ENCODE data around the gene PRKCQ. TPM values are rescaled to one million over a fixed set of nuclear protein-coding genes. Genes with fewer than 3 reads are reported as not detected.

Gene PRKCQ
- total and polyA plus RNA-seq, 3 experiments from 2014 or later: 44.1 to 55.3 (median 46.7) TPM

- Mint-ChIP-seq H3K27me3 (no peaks in the 10 kb centered on the region), H3K4me1 (peaks cover 20 to 27% (median 25%) of the 10 kb centered on the region in 3 donors), H3K36me3 (peaks cover 5 to 16% (median 9%) of the 10 kb centered on the region in 3 donors), H3K27ac (no peak overlapping the region), H3K9me3 (peaks cover 0 to 7% (median 3%) of the 10 kb centered on the region in 5 donors), H3K4me3 (no peak overlapping the region)
- POLR2A ChIA-PET: no interaction called here
- no peak for DNase-seq
- H3K27me3 ChIP-seq (ENCODE audit: insufficient read depth, low read length, poor library complexity, severe bottlenecking): no peaks in the 10 kb centered on the region
- no peaks in the 10 kb centered on the region for H3K9me3 ChIP-seq (ENCODE audit: low read length)
- CTCF ChIA-PET: no interaction called here
- H3K36me3 ChIP-seq (ENCODE audit: insufficient read depth, low read length): no peaks in the 10 kb centered on the region
- peaks cover 19% of the 10 kb centered on the region for H3K4me1 ChIP-seq (ENCODE audit: insufficient read depth, low read length)
- H3K27ac ChIP-seq (ENCODE audit: low read depth, low read length): no peak overlapping the region
- no peak overlapping the region for H3K4me3 ChIP-seq (ENCODE audit: low read length)
Observed at GRCh38 chr10:6615971-6616370, 35.9 kb upstream of the PRKCQ start.

GRCh38 chr10:6612371-6612770 is 32.3 kb upstream of the PRKCQ start:
- peaks cover 7% of the 10 kb centered on the region for H3K36me3 ChIP-seq (ENCODE audit: insufficient read depth, low read length)
- no peaks in the 10 kb centered on the region for H3K9me3 ChIP-seq (ENCODE audit: low read length)
- ChIA-PET CTCF (no interaction called here), POLR2A (no interaction called here)
- no peaks in the 10 kb centered on the region for H3K27me3 ChIP-seq (ENCODE audit: insufficient read depth, low read length, poor library complexity, severe bottlenecking)
- H3K27ac ChIP-seq (ENCODE audit: low read depth, low read length): no peak overlapping the region
- H3K4me1 Mint-ChIP-seq: peaks cover 43 to 57% (median 47%) of the 10 kb centered on the region in 3 donors
- peaks cover 23% of the 10 kb centered on the region for H3K4me1 ChIP-seq (ENCODE audit: insufficient read depth, low read length)
- no peak overlapping the region for H3K4me3 ChIP-seq (ENCODE audit: low read length)
- DNase-seq: peak in 2 of 5 donors; percentile 15 to 59
- H3K36me3 Mint-ChIP-seq: peaks cover 16 to 22% (median 20%) of the 10 kb centered on the region in 3 donors
- H3K27me3 Mint-ChIP-seq: no peaks in the 10 kb centered on the region
- H3K4me3 Mint-ChIP-seq: peak overlapping the region in 4 of 7 donors; percentile 17 to 33 (median 24)
- H3K27ac Mint-ChIP-seq: peak overlapping the region in 5 of 8 donors; percentile 34 to 89 (median 49)
- peaks cover 0 to 10% (median 3%) of the 10 kb centered on the region in 5 donors for H3K9me3 Mint-ChIP-seq

GRCh38 chr10:6610647-6611046 is 30.6 kb upstream of the PRKCQ start:
- H3K4me3 ChIP-seq (ENCODE audit: low read length): no peak overlapping the region
- peaks cover 18 to 24% (median 20%) of the 10 kb centered on the region in 3 donors for H3K36me3 Mint-ChIP-seq
- POLR2A ChIA-PET: no interaction called here
- peaks cover 55 to 72% (median 60%) of the 10 kb centered on the region in 3 donors for H3K4me1 Mint-ChIP-seq
- peaks cover 0 to 10% (median 3%) of the 10 kb centered on the region in 5 donors for H3K9me3 Mint-ChIP-seq
- H3K27ac Mint-ChIP-seq: peak overlapping the region in 6 of 8 donors; percentile 1 to 86 (median 39)
- H3K36me3 ChIP-seq (ENCODE audit: insufficient read depth, low read length): peaks cover 7% of the 10 kb centered on the region
- H3K4me3 Mint-ChIP-seq: peak overlapping the region in 2 of 7 donors; percentile 1 to 3
- H3K27me3 Mint-ChIP-seq: no peaks in the 10 kb centered on the region
- no peaks in the 10 kb centered on the region for H3K9me3 ChIP-seq (ENCODE audit: low read length)
- CTCF ChIA-PET: interaction anchor here (0.8 to 1.5 kb wide), 2 partner anchors 9 to 29 kb away, joined by 4 to 8 read pairs; no protein-coding TSS in a partner anchor
- DNase-seq: no peak
- H3K27ac ChIP-seq (ENCODE audit: low read depth, low read length): no peak overlapping the region
- H3K27me3 ChIP-seq (ENCODE audit: insufficient read depth, low read length, poor library complexity, severe bottlenecking): no peaks in the 10 kb centered on the region
- H3K4me1 ChIP-seq (ENCODE audit: insufficient read depth, low read length): peaks cover 32% of the 10 kb centered on the region

GRCh38 chr10:6609625-6610024 is 29.5 kb upstream of the PRKCQ start:
- DNase-seq: no peak
- Mint-ChIP-seq H3K27ac (peak overlapping the region in 5 of 8 donors; percentile 14 to 86 (median 43)), H3K27me3 (no peaks in the 10 kb centered on the region), H3K4me3 (no peak overlapping the region), H3K9me3 (peaks cover 0 to 10% (median 3%) of the 10 kb centered on the region in 5 donors), H3K36me3 (peaks cover 21 to 26% (median 25%) of the 10 kb centered on the region in 3 donors), H3K4me1 (peaks cover 61 to 72% (median 62%) of the 10 kb centered on the region in 3 donors)
- POLR2A ChIA-PET: no interaction called here
- CTCF ChIA-PET: interaction anchor here (0.7 kb wide), 1 partner anchor 93 kb away, joined by 3 read pairs; no protein-coding TSS in a partner anchor
- Histone ChIP-seq H3K4me1 (ENCODE audit: insufficient read depth, low read length) (peaks cover 32% of the 10 kb centered on the region), H3K27ac (ENCODE audit: low read depth, low read length) (no peak overlapping the region), H3K4me3 (ENCODE audit: low read length) (no peak overlapping the region), H3K27me3 (ENCODE audit: insufficient read depth, low read length, poor library complexity, severe bottlenecking) (no peaks in the 10 kb centered on the region), H3K36me3 (ENCODE audit: insufficient read depth, low read length) (peaks cover 7% of the 10 kb centered on the region), H3K9me3 (ENCODE audit: low read length) (no peaks in the 10 kb centered on the region)

- H3K27me3 ChIP-seq (ENCODE audit: insufficient read depth, low read length, poor library complexity, severe bottlenecking): no peaks in the 10 kb centered on the region
- H3K4me3 Mint-ChIP-seq: peak overlapping the region in 1 of 7 donors; percentile 6
- H3K4me1 Mint-ChIP-seq: peaks cover 55 to 63% (median 58%) of the 10 kb centered on the region in 3 donors
- no peak overlapping the region for H3K27ac ChIP-seq (ENCODE audit: low read depth, low read length)
- peaks cover 16 to 36% (median 22%) of the 10 kb centered on the region in 3 donors for H3K36me3 Mint-ChIP-seq
- DNase-seq: no peak
- no peaks in the 10 kb centered on the region for H3K27me3 Mint-ChIP-seq
- H3K4me3 ChIP-seq (ENCODE audit: low read length): no peak overlapping the region
- peaks cover 7% of the 10 kb centered on the region for H3K36me3 ChIP-seq (ENCODE audit: insufficient read depth, low read length)
- peaks cover 0 to 4% (median 0%) of the 10 kb centered on the region in 5 donors for H3K9me3 Mint-ChIP-seq
- H3K27ac Mint-ChIP-seq: peak overlapping the region in 7 of 8 donors; percentile 68 to 97 (median 95)
- ChIA-PET CTCF (interaction anchor here (0.8 to 1.3 kb wide), 7 partner anchors 10 to 521 kb away, joined by 3 to 5 read pairs (median 4); partner anchors contain the start of gene PRKCQ), POLR2A (interaction anchor here (0.6 to 1.4 kb wide), 3 partner anchors 15 to 198 kb away, joined by 3 to 5 read pairs (median 3); no protein-coding TSS in a partner anchor)
- H3K4me1 ChIP-seq (ENCODE audit: insufficient read depth, low read length): peaks cover 31% of the 10 kb centered on the region
- no peaks in the 10 kb centered on the region for H3K9me3 ChIP-seq (ENCODE audit: low read length)
Observed at GRCh38 chr10:6607778-6608177, 27.7 kb upstream of the PRKCQ start.

- H3K9me3 ChIP-seq (ENCODE audit: low read length): no peaks in the 10 kb centered on the region
- peaks cover 16 to 37% (median 22%) of the 10 kb centered on the region in 3 donors for H3K36me3 Mint-ChIP-seq
- peak in 4 of 5 donors; percentile 24 to 84 (median 65) for DNase-seq
- POLR2A ChIA-PET: interaction anchor here (0.6 to 1.4 kb wide), 3 partner anchors 15 to 197 kb away, joined by 3 to 5 read pairs (median 3); no protein-coding TSS in a partner anchor
- CTCF ChIA-PET: interaction anchor here (0.8 to 1.3 kb wide), 7 partner anchors 9 to 520 kb away, joined by 3 to 5 read pairs (median 4); partner anchors contain the start of gene PRKCQ
- H3K36me3 ChIP-seq (ENCODE audit: insufficient read depth, low read length): peaks cover 7% of the 10 kb centered on the region
- H3K27ac Mint-ChIP-seq: peak overlapping the region; percentile 68 to 97 (median 94)
- H3K4me3 Mint-ChIP-seq: peak overlapping the region; percentile 5 to 69 (median 66)
- no peaks in the 10 kb centered on the region for H3K27me3 Mint-ChIP-seq
- H3K4me1 ChIP-seq (ENCODE audit: insufficient read depth, low read length): peaks cover 31% of the 10 kb centered on the region
- H3K4me1 Mint-ChIP-seq: peaks cover 54 to 63% (median 57%) of the 10 kb centered on the region in 3 donors
- H3K27ac ChIP-seq (ENCODE audit: low read depth, low read length): no peak overlapping the region
- no peak overlapping the region for H3K4me3 ChIP-seq (ENCODE audit: low read length)
- H3K27me3 ChIP-seq (ENCODE audit: insufficient read depth, low read length, poor library complexity, severe bottlenecking): no peaks in the 10 kb centered on the region
- H3K9me3 Mint-ChIP-seq: peaks cover 0 to 4% (median 0%) of the 10 kb centered on the region in 5 donors
Observed at GRCh38 chr10:6607182-6607581, 27.1 kb upstream of the PRKCQ start.

GRCh38 chr10:6603142-6604125 is 23.4 kb upstream of the PRKCQ start:
- Histone ChIP-seq H3K9me3 (ENCODE audit: low read length) (no peaks in the 10 kb centered on the region), H3K27ac (ENCODE audit: low read depth, low read length) (no peak overlapping the region), H3K4me3 (ENCODE audit: low read length) (no peak overlapping the region), H3K36me3 (ENCODE audit: insufficient read depth, low read length) (peaks cover under 1% of the 10 kb centered on the region), H3K27me3 (ENCODE audit: insufficient read depth, low read length, poor library complexity, severe bottlenecking) (no peaks in the 10 kb centered on the region), H3K4me1 (ENCODE audit: insufficient read depth, low read length) (peaks cover 43% of the 10 kb centered on the region)
- peaks cover 0 to 3% (median 0%) of the 10 kb centered on the region in 5 donors for H3K9me3 Mint-ChIP-seq
- POLR2A ChIA-PET: no interaction called here
- H3K27ac Mint-ChIP-seq: peak overlapping the region in 1 of 8 donors; percentile 15
- H3K36me3 Mint-ChIP-seq: peaks cover 13 to 29% (median 16%) of the 10 kb centered on the region in 3 donors
- peaks cover 0 to 1% of the 10 kb centered on the region in 2 donors for H3K27me3 Mint-ChIP-seq
- CTCF ChIA-PET: interaction anchor here (1.0 to 4.2 kb wide), 4 partner anchors 22 to 157 kb away, joined by 3 to 39 read pairs (median 7); no protein-coding TSS in a partner anchor
- DNase-seq: no peak
- no peak overlapping the region for H3K4me3 Mint-ChIP-seq
- H3K4me1 Mint-ChIP-seq: peaks cover 61 to 67% (median 67%) of the 10 kb centered on the region in 3 donors
